Measurements from ENCODE around the gene AHI1.
"Not testable (repeated sequence)": the region's sequence is repeated elsewhere in the genome, so short reads cannot be mapped to it uniquely, and the experiment has no call there.

The AHI1 gene

GRCh38 chr6:135260612-135261011 lies 236.9 kb downstream of the AHI1 start:
- no peak for DNase-seq (ENCODE audit: low read depth)

DNA sequence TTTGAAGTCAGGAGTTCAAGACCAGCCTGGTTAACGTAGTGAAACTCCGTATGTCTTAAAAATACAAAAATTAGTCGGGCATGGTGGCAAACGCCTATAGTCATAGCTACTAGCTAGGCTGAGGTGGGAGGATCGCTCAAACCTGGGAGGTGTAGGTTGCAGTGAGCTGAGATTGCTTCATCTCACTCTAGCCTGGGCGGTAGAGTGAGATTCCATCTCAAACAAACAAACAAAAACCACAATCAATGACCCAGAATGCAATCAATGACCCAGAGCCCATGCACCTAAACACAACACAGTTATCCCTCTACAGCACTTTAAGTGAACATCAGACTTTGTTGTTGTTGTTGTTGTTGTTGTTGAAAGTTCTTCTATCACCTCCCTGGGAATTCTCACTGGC lies 238.6 kb downstream of the AHI1 start:
- DNase-seq (ENCODE audit: low read depth) = no peak

- no peak for DNase-seq (ENCODE audit: low read depth)
These were observed 239.7 kb downstream of the AHI1 start for GRCh38 chr6:135257631-135258405.

GRCh38 chr6:135256866-135257265 lies 240.7 kb downstream of the AHI1 start:
- no peak for DNase-seq (ENCODE audit: low read depth)

- DNase-seq (ENCODE audit: low read depth) = no peak
These were observed 243.1 kb downstream of the AHI1 start for GRCh38 chr6:135254471-135254870.

- DNase-seq (ENCODE audit: low read depth) = no peak
These were observed 245.8 kb downstream of the AHI1 start for GRCh38 chr6:135251498-135252441.

DNA sequence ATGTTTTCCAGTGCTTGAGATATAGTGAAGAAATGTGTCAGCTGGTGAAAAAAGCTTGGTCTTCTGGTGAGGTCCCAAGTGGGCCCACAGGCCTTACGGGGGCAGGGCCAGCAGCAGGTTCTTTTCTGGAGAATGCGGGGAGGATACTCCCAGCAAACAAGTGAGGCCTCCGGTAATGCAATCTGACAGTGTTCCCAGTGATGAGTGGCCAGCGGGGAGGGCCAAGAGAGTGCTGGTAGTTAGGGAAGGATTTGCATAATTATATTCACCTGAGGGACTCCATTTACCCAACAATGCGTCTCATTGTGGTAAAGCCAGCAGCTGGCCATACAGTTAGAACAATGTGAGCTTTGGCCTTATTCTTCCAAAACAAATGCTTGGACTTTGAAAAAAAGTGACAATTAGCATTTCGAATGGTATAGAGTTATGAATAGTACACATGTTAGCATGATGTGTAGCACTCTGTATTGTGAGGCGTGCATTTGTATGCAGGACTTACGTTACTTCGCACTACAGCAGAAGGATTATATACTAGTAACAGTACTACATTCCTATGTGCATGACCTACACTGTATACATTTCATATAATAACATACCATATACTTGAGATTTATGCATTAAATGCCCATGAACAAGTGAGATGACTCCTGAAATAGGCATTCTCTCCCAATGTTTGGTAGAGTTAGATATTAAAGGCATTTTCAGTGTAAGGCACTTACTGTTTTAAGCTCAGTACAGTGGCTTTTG lies 246.6 kb downstream of the AHI1 start:
- DNase-seq (ENCODE audit: low read depth) = no peak

GRCh38 chr6:135250234-135250633 lies 247.3 kb downstream of the AHI1 start:
- DNase-seq (ENCODE audit: low read depth) = no peak

- DNase-seq (ENCODE audit: low read depth) = not testable (repeated sequence)
These were observed 251.0 kb downstream of the AHI1 start for GRCh38 chr6:135246412-135247012.

DNA sequence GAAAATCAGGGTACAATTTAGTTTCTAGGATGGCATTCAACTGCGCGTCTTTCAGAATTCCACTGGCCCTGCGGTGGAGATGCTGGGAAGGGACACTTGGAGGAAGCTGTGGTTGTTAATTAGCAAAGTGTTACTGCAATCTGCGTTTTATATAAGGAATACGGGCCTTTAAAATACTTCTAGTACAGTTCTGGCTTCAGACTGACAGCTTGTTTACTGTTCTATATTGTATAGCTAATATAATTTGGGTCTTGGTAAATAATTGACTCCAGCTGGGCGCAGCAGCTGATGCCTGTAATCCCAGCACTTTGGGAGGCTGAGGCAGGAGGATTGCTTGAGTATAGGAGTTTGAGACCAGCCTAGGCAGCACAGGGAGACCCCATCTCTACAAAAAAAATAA lies 252.7 kb downstream of the AHI1 start:
- DNase-seq (ENCODE audit: low read depth) = no peak

GRCh38 chr6:135243871-135244796 lies 253.4 kb downstream of the AHI1 start:
- DNase-seq (ENCODE audit: low read depth) = no peak

DNA sequence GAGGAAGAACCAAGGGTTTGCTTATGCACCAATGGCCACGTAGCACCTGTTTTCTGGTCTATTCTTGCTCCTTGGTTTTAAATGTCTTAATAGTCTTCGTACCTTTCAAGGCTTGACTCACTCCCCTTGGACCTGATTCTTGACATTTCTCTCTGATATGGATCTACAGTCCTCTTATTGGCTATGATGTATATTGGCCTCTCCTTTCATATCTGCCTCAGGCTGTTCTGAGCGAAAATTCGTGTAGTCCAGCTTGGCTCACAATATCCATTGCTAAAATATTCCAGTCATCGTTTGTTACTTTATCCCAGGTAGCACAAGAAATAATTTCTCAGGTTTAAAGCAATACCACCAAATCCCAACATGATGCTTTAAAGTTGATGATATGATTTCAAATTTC lies 256.8 kb downstream of the AHI1 start:
- DNase-seq (ENCODE audit: low read depth) = no peak

DNA sequence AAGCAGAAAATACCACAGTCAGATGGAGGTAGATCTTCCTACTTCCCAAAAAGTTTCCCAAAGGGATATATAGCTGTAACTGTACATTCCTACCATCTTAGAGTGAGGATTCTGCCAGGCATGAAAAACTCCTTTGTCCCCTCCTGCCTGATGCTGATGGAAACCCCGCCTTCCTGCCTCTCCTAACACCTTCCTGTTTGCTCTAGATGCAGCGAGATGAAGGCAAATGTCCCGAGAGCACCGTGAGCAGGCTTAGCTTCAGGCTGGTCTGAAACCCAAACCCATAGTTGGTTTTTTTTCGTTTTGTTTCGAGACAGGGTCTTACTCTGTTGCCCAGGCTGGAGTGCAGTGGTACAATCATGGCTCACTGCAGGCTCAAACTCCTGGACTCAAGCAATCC lies 260.8 kb downstream of the AHI1 start:
- no peak for DNase-seq (ENCODE audit: low read depth)

- no peak for DNase-seq (ENCODE audit: low read depth)
These were observed 261.2 kb downstream of the AHI1 start for GRCh38 chr6:135236319-135236718.

- DNase-seq (ENCODE audit: low read depth) = no peak
These were observed 261.8 kb downstream of the AHI1 start for GRCh38 chr6:135235716-135236115.

DNA sequence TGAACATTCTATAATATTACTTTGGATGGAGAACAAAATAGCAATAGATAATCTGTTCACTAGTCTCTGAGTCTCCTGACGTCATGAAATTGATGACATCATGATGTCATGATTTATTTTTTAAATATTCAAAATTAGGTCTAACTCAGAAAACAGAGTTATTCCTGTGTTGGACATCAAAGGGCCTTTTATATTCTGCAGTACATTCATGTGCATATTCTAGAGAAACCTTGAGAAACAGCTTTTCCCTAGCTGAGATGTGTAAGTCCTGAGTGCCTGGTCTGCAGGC lies 263.1 kb downstream of the AHI1 start:
- no peak for DNase-seq (ENCODE audit: low read depth)

GRCh38 chr6:135233686-135234491 lies 263.7 kb downstream of the AHI1 start:
- no peak for DNase-seq (ENCODE audit: low read depth)

Data from stimulated activated CD8-positive, alpha-beta memory T cell treated with anti-CD3 and anti-CD28 coated beads, Interleukin-12 subunit alpha, Interleukin-12 subunit beta, amount 100 ng/mL, for 4 hours (primary cell).